Esophagus muscularis mucosa (tissue), 3 donors: ENCODE data around the gene NAALADL1.

Source experiments
- POLR2A ChIP-seq: fragments of 450-650 bp; IDR thresholded peaks from one replicate; pipeline ENCODE4 v1.6.1; 2017; ENCODE audit warnings: antibody characterized with exemption, moderate library complexity, mild to moderate bottlenecking, low read depth
- TF ChIP-seq, protein P1 (sequence below), 3 experiments: fragments of 200-600 bp in 2 of 3; fragments of 450-650 bp in 1 of 3; sonication (generic) in 2 of 3; IDR thresholded peaks; one replicate each; pipeline ENCODE4 v1.5.1; 2017 to 2019; ENCODE audit warnings: antibody characterized with exemption in 3 of 3, mild to moderate bottlenecking in 2 of 3, moderate library complexity in 1 of 3

DNA sequence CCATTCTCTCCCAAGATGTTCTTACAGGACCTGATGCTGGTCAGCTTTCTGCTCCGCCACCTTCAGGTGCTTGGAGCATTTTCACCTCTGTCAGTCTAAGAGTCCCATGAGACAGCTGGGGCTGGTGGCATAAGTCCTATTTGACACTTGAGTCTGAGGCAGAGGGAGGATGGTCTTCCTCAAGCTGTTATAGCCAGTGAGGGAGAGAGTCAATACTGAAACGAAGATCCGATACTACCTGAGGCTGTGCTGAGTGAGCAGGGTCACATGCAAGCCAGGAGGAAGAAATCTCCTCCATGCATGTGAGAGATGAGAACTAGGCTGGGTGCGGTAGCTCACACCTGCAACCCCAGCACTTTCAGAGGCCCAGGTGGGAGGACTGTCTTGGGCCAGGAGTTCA, 31.3 kb upstream of the NAALADL1 start:
- TF ChIP-seq, protein P1, sequence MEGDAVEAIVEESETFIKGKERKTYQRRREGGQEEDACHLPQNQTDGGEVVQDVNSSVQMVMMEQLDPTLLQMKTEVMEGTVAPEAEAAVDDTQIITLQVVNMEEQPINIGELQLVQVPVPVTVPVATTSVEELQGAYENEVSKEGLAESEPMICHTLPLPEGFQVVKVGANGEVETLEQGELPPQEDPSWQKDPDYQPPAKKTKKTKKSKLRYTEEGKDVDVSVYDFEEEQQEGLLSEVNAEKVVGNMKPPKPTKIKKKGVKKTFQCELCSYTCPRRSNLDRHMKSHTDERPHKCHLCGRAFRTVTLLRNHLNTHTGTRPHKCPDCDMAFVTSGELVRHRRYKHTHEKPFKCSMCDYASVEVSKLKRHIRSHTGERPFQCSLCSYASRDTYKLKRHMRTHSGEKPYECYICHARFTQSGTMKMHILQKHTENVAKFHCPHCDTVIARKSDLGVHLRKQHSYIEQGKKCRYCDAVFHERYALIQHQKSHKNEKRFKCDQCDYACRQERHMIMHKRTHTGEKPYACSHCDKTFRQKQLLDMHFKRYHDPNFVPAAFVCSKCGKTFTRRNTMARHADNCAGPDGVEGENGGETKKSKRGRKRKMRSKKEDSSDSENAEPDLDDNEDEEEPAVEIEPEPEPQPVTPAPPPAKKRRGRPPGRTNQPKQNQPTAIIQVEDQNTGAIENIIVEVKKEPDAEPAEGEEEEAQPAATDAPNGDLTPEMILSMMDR (IDR thresholded peaks at IDR 0.05): no peak
- no peak for TF ChIP-seq POLR2A
